Fibroblast of skin of abdomen (primary cell): ENCODE measurements around the gene DNPH1.

ENCODE experiments used
- DNase-seq: peaks from one replicate; pipeline ENCODE4 v3.0.0-alpha.2; 2013

Gene DNPH1

DNA sequence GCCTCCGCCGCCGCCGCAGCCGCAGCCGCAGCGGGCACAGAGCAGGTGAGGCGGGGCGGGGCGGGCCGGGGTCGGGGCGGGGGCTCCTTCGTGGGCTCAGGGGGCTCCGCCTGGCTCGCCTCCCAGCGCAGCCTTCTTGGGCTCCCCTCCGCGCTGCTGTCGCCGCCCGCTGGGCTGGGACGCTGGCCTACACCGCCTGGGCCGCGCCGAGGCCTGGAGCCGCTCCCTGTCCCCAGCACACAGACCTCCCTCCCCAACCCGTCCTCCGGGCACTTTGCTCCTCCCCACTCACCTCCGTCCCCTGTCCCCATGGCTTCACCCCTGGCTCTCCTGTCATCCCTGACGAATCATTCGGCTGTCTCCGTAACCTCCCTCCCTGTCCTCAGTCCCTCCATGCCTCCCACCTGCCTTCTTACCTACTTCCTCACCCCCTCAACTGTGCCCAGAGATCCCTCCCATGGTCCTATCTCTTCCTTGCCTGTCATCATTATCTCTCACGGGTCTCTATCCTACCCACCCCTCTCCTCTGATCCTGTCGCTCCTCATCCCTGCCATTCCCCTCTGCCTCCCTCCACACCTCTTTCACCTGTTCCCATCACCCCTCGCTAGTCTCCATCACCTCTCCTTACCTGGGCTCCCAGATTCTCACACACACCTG lies 14.5 kb upstream of the DNPH1 start:
- no peak for DNase-seq

- no peak for DNase-seq
Observed at GRCh38 chr6:43242908-43243663, 13.8 kb upstream of the DNPH1 start, which contains the start of gene TTBK1. Gene TTBK1, plus strand, starts transcription at chr6:43243481. Its CDS starts 3,180 bp downstream, at chr6:43246661.

DNA sequence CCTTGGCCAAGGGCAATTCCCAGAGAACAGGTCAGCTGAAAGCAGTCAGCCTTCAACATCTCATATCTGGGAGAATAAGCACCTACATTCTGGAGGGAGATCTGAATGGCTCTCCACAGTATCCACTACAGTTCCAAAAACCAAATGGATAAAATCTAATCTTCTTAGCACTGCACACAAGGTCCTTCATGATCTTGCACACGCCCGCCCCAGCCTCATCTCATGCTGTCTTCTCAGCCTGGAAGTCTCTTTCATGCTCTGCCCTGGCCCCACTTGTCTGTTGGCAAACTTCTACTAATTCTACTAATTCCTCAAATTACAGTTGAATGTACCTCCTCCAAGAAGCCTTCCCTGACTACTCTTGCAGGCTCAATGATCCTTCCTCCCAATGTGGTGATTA lies 12.2 kb upstream of the DNPH1 start:
- no peak for DNase-seq

- DNase-seq, result no peak
Observed at GRCh38 chr6:43240950-43241349, 11.7 kb upstream of the DNPH1 start.

DNA sequence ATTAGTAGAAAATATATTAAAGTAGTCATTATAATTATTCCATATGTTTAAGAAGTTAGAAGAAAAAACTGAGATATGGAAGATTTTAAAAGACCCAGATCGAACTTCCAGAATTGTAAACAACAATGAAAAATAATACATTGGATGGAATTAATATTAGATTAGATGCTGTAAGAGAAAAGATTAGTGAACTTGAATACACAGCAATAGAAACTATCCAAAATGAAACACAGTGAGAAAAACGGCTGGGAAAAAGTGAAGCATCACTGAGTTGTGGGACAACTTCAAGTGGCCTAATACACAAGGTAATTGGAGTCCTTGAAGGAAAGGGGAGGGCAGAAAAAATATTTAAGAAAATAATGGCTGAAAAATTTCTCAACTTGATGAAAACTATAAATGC lies 9.8 kb upstream of the DNPH1 start:
- no peak for DNase-seq

- no peak for DNase-seq
Observed at GRCh38 chr6:43235841-43236240, 6.6 kb upstream of the DNPH1 start.

GRCh38 chr6:43231735-43232450 lies 2.6 kb upstream of the DNPH1 start:
- DNase-seq, result no peak

- DNase-seq, result no peak
Observed at GRCh38 chr6:43231053-43231452, 1.8 kb upstream of the DNPH1 start.

DNA sequence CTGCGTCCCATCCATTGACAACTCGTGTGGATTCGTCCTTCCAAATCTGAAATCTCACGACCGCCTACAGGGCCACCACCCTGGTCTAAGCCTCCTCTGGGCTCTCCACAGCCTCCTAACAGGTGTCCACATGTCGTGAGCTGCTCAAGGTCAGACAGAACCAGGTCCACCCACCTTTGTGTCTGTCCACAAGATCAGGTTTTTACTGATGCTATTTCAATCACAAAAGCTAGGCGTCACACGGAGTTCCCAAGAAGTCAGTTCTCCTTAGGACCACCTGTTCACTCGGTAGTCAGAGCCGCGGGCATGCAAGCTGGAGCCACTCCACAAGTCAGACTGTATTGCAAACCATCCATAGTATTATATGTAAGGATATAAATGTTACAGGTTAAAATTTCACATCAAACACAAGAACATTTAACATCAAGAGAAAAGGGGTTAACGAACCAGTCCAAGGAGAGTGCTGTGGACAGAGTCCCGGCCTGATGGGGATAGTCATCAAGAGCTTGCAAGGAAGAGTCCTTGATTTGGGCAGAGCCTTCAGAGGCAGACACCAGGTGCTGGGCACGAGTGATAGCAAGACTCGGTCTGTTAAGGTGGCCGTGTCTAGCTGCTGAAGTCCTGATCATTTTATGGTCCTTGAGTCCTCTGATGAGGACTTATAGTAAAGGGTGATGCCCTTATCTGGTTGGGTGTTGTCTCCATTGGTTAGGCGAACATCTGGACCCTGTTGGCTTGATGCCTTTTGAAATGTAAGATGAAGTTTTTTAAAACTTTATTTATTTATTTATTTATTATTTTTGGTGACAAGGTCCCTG lies 731 bp upstream of the DNPH1 start:
- DNase-seq, result no peak

DNA sequence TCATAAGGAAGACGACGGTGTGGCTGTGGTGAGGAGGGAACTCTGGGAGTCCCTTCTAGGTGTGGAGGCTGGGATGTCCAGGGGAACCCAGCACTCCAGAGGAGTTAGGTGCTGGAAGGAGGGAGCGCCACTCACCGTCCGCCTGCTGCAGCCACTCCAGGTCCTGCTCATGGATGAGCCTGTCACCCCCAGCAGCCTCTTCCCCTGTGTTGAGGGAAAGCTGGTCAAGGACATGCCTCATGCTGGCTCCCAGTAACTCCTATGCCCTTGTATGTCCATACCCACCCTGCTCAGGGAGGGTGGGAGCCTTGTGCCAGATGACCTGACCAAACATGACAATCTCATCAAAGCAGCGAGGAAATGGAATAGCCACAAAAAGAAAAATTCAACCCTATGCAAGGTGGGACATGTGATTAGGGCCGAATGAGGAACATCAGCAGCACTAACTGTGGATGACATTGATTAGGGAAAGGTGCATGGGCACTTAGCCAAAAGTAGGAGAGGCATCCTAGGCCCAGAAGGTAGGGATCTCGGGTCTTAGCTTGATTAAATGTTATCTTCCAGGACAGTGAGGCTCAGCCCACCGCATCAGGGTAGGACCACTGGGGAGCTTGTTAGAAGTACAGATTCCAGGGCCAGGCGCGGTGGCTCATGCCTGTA lies 3.0 kb downstream of the DNPH1 start:
- DNase-seq, result no peak

DNA sequence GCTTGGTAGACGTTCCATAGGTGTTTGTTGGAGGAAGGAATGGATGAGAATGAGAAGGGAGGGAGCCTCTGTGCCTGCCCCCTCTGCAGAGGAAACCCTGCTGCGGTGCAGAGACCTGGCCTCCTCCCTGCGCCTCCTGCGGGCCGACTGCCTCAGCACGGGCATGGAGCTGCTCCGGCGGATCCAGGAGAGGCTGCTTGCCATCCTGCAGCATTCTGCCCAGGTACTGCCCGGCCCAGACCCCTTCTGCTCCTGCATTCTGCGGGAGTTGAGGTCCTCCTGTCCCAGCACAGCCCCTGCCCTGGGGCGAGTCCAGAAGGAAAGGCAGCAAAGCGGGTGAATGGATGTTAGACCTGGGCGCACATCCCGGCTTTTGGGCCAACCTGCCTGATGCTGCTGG lies 6.1 kb downstream of the DNPH1 start:
- DNase-seq, result no peak

- no peak for DNase-seq
Observed at GRCh38 chr6:43222418-43223059, 6.7 kb downstream of the DNPH1 start.

DNA sequence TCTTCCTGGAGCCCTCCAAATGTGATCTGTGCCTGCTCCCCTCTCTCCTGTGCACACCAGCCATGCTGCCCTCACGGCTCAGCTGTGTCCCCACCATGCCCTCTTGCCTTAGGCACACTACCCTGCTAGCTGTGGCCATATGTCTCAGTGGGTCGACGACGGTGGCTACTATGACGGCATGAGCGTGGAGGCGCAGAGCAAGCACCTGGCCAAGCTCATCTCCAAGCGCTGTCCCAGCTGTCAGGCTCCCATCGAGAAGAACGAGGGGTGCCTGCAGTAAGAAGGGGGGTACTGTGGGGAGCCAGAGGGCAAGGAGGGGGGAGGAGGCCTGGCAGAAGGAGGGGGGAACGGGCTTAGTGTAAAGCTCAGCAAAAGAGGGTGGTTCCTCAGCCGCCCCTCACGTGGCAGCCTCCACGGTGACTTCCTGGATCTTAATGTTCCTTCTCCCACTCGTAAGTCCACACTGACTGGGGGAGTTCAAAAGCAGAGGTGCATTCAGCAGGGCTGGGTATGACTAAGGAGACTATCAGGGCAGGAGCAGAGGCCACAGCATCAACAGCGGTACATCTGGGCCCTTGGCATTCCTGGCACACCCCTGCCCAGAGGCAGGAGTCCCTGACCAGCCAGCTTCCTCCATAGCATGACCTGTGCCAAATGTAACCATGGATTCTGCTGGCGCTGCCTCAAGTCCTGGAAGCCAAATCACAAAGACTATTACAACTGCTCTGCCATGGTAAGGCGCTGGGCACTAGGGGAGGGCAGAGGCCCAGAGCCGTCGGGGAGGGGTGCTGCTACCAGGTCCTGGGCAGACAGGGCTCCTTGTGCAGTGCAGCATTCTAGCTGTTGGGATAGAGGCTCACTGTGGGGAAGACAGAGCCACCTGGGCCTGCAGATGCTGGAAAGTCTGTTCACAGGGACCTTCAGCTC lies 8.0 kb downstream of the DNPH1 start:
- DNase-seq, result no peak

GRCh38 chr6:43220439-43220951 lies 8.8 kb downstream of the DNPH1 start:
- DNase-seq, result no peak

- DNase-seq, result no peak
Observed at GRCh38 chr6:43219814-43220213, 9.5 kb downstream of the DNPH1 start.

- DNase-seq, result no peak
Observed at GRCh38 chr6:43219119-43219518, 10.2 kb downstream of the DNPH1 start.

- DNase-seq, result no peak
Observed at GRCh38 chr6:43217351-43217750, 11.9 kb downstream of the DNPH1 start.

GRCh38 chr6:43216200-43216599 lies 13.1 kb downstream of the DNPH1 start:
- no peak for DNase-seq

DNA sequence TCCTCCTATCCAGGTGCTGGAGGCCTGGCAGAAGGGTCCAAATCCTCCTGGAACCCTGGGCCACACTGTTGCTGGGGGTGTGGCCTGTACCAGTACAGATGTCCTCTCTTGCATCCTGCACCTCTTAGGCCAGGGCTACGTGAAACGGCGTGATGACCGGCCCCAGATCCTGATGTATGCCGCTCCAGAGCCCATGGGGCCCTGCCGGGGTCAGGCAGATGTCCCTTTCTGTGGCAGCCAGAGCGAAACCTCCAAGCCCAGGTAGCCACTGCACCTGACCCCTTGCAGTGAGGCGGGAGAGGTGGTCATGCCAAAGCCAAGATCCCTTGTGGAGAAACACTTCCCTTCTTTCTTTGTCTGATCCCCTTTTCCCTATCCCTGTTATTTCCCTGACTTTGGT lies 14.2 kb downstream of the DNPH1 start:
- no peak for DNase-seq

- DNase-seq, result no peak
Observed at GRCh38 chr6:43213431-43213830, 15.8 kb downstream of the DNPH1 start.
